ENCODE data around the gene THSD7B. TPM values are rescaled to one million over a fixed set of nuclear protein-coding genes. Genes with fewer than 3 reads are reported as not detected.

The THSD7B gene
- polyA plus RNA-seq, 1 donor from 2014 or later, result 0.46 TPM

- no peaks in the 10 kb centered on the region for H3K36me3 ChIP-seq (ENCODE audit: insufficient read depth, low read length)
- no peaks in the 10 kb centered on the region for H3K9me2 ChIP-seq (ENCODE audit: insufficient read depth, low read length)
- TF ChIP-seq EP300 (conservative IDR thresholded peaks at IDR 0.05; ENCODE audit: poor library complexity, severe bottlenecking) (no peak), MXI1 (conservative IDR thresholded peaks at IDR 0.05; ENCODE audit: poor library complexity, severe bottlenecking) (no peak), RAD21 (conservative IDR thresholded peaks at IDR 0.05) (no peak)
- H3K9ac ChIP-seq (ENCODE audit: low read length), result no peak overlapping the region
- no peak overlapping the region for H2AFZ ChIP-seq (ENCODE audit: low read depth, low read length)
- H3K27ac ChIP-seq (ENCODE audit: low read length), result no peak overlapping the region
- H3F3A ChIP-seq (ENCODE audit: insufficient read depth, low read length, poor library complexity, severe bottlenecking), result no peaks in the 10 kb centered on the region
- no peaks in the 10 kb centered on the region for H3K27me3 ChIP-seq (ENCODE audit: insufficient read depth, low read depth, low read length)
- no peak overlapping the region for H3K4me3 ChIP-seq (ENCODE audit: low read length)
- no peaks in the 10 kb centered on the region for H3K9me3 ChIP-seq (ENCODE audit: low read length)
- no peaks in the 10 kb centered on the region for H4K20me1 ChIP-seq (ENCODE audit: insufficient read depth)
- H3K79me2 ChIP-seq (replicated peaks; ENCODE audit: insufficient read depth, low read length), result no peaks in the 10 kb centered on the region
- H3K4me2 ChIP-seq (ENCODE audit: low read length), result no peak overlapping the region
These were observed 909.6 kb downstream of the THSD7B start for GRCh38 chr2:137674991-137675390.

GRCh38 chr2:137675584-137676327, 910.4 kb downstream of the THSD7B start:
- H2AFZ ChIP-seq (ENCODE audit: low read depth, low read length), result no peak overlapping the region
- H3K27ac ChIP-seq (ENCODE audit: low read length), result no peak overlapping the region
- no peaks in the 10 kb centered on the region for H3K79me2 ChIP-seq (replicated peaks; ENCODE audit: insufficient read depth, low read length)
- no peaks in the 10 kb centered on the region for H3K27me3 ChIP-seq (ENCODE audit: insufficient read depth, low read depth, low read length)
- H3K9ac ChIP-seq (ENCODE audit: low read length), result no peak overlapping the region
- no peaks in the 10 kb centered on the region for H3K9me3 ChIP-seq (ENCODE audit: low read length)
- H3K36me3 ChIP-seq (ENCODE audit: insufficient read depth, low read length), result no peaks in the 10 kb centered on the region
- H3K4me2 ChIP-seq (ENCODE audit: low read length), result no peak overlapping the region
- TF ChIP-seq SMC3 (conservative IDR thresholded peaks at IDR 0.05; ENCODE audit: poor library complexity), result no peak
- no peak for TF ChIP-seq REST (IDR thresholded peaks at IDR 0.05; ENCODE audit: borderline replicate concordance)
- no peak for TF ChIP-seq TAF1 (IDR thresholded peaks at IDR 0.05; ENCODE audit: low read depth)
- TF ChIP-seq RAD21 (conservative IDR thresholded peaks at IDR 0.05), result no peak
- no peak for TF ChIP-seq POLR2AphosphoS5 (IDR thresholded peaks at IDR 0.05)
- TF ChIP-seq CTCF (IDR thresholded peaks at IDR 0.05; ENCODE audit: poor library complexity, severe bottlenecking), result no peak
- no peak for TF ChIP-seq EZH2 (IDR thresholded peaks at IDR 0.05; ENCODE audit: borderline replicate concordance, insufficient read depth, low read length, poor library complexity, severe bottlenecking)
- TF ChIP-seq MXI1 (conservative IDR thresholded peaks at IDR 0.05; ENCODE audit: poor library complexity, severe bottlenecking), result no peak
- TF ChIP-seq EP300 (conservative IDR thresholded peaks at IDR 0.05; ENCODE audit: poor library complexity, severe bottlenecking), result no peak
- H3K9me2 ChIP-seq (ENCODE audit: insufficient read depth, low read length), result no peaks in the 10 kb centered on the region
- no peak overlapping the region for H3K4me3 ChIP-seq (ENCODE audit: low read length)
- no peaks in the 10 kb centered on the region for H4K20me1 ChIP-seq (ENCODE audit: insufficient read depth)
- no peaks in the 10 kb centered on the region for H3F3A ChIP-seq (ENCODE audit: insufficient read depth, low read length, poor library complexity, severe bottlenecking)
